Activated CD8-positive, alpha-beta memory T cell treated with anti-CD3 and anti-CD28 coated beads for 4 hours (primary cell): Measurements from ENCODE around the gene RAB7A.

Experiments used
- DNase-seq, 2 donors: peaks; one replicate each; pipeline ENCODE4 v3.0.0-alpha.2; 2020; ENCODE audit warnings: low read depth in 2 of 2

The RAB7A gene

GRCh38 chr3:128788268-128788869 is 62.4 kb downstream of the RAB7A start:
- no peak for DNase-seq

GRCh38 chr3:128794067-128794768 is 68.2 kb downstream of the RAB7A start:
- DNase-seq, result no peak

- peak; percentile 28 to 44 for DNase-seq
Measured at GRCh38 chr3:128794770-128795649, 69.0 kb downstream of the RAB7A start.

GRCh38 chr3:128799653-128800052 is 73.7 kb downstream of the RAB7A start:
- no peak for DNase-seq

- no peak for DNase-seq
Measured at GRCh38 chr3:128800241-128801187, 74.5 kb downstream of the RAB7A start.

GRCh38 chr3:128801779-128802380 is 75.9 kb downstream of the RAB7A start:
- DNase-seq, result no peak

- DNase-seq, result no peak
Measured at GRCh38 chr3:128803307-128803706, 77.3 kb downstream of the RAB7A start.

- peak; percentile 32 to 61 for DNase-seq
Measured at GRCh38 chr3:128804017-128804810, 78.2 kb downstream of the RAB7A start.

- DNase-seq, result no peak
Measured at GRCh38 chr3:128804811-128805155, 78.8 kb downstream of the RAB7A start.

- DNase-seq, result no peak
Measured at GRCh38 chr3:128805772-128806171, 79.8 kb downstream of the RAB7A start.

- DNase-seq, result no peak
Measured at GRCh38 chr3:128806588-128806987, 80.6 kb downstream of the RAB7A start.

- DNase-seq, result no peak
Measured at GRCh38 chr3:128807186-128807830, 81.3 kb downstream of the RAB7A start.

GRCh38 chr3:128808672-128809071 is 82.7 kb downstream of the RAB7A start:
- DNase-seq, result no peak

- DNase-seq, result no peak
Measured at GRCh38 chr3:128813097-128813496, 87.1 kb downstream of the RAB7A start.

GRCh38 chr3:128814060-128814459 is 88.1 kb downstream of the RAB7A start:
- no peak for DNase-seq

- DNase-seq, result no peak
Measured at GRCh38 chr3:128814519-128815317, 88.7 kb downstream of the RAB7A start.

- no peak for DNase-seq
Measured at GRCh38 chr3:128815318-128816064, 89.5 kb downstream of the RAB7A start.

GRCh38 chr3:128818186-128818787 is 92.3 kb downstream of the RAB7A start:
- no peak for DNase-seq
